Measurements from ENCODE around the gene ETAA1. TPM values are rescaled to one million over a fixed set of nuclear protein-coding genes. Genes with fewer than 3 reads are reported as not detected.

The ETAA1 gene
- total and polyA plus RNA-seq, 4 donors: 11.7 to 22.9 (median 18.9) TPM

DNA sequence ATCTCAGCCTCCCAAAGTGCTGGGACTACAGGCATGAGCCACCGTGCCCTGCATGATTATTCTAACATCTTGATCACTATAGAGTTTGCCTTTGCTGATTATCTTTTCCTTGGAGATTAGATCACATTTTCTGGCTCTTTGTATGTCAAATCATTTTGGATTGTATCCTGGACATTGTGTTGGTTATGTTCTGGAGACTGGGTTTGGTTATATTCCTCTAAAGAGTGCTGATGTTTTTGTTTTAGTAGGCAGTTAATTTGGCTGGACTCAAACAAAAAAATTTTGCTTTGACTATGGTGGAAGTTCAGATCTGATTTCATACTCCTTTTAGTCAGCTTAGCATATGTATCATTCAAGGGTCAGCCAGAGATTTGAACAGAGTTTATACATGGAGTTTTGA, 26.4 kb downstream of the ETAA1 start:
- Histone ChIP-seq H3K9me3 (ENCODE audit: control insufficient read depth, insufficient read depth, low read length) (peaks cover 1% of the 10 kb centered on the region), H3K4me1 (ENCODE audit: control insufficient read depth, insufficient read depth, low read length) (no peaks in the 10 kb centered on the region), H3K36me3 (ENCODE audit: control insufficient read depth, insufficient read depth, low read length) (no peaks in the 10 kb centered on the region), H3K4me3 (ENCODE audit: low read depth, low read length) (no peak overlapping the region), H3K27me3 (ENCODE audit: control insufficient read depth, insufficient read depth, low read length) (no peaks in the 10 kb centered on the region), H3K27ac (ENCODE audit: low read depth, low read length) (no peak overlapping the region)
- no CpG with 5 or more reads among the region's 1 CpG for WGBS (ENCODE audit: insufficient coverage)
- DNase-seq (ENCODE audit: low read depth in 4 of 6, low spot score in 6 of 6): no peak

DNA sequence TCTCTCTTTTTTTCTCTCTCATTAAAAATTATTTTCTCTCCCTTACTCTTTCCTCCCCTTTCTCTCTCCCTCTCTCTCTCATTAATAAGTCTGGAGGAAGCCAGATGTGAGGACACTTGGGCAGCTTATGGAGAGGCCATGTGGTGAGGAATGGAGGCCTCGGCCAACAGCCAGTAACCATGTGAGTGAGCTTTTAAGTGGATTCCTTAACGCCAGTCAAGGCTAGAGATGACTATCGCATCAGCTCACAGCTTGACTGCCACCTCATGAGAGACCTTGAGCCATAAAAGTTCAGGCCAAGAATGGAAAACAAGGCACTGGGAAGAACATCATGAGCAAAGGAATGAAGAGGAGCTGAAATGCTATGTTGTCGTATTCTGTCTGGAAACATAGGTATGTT, 39.1 kb downstream of the ETAA1 start:
- Histone ChIP-seq H3K27ac (ENCODE audit: low read depth, low read length) (no peak overlapping the region), H3K27me3 (ENCODE audit: control insufficient read depth, insufficient read depth, low read length) (no peaks in the 10 kb centered on the region), H3K4me1 (ENCODE audit: control insufficient read depth, insufficient read depth, low read length) (no peaks in the 10 kb centered on the region), H3K4me3 (ENCODE audit: low read depth, low read length) (no peak overlapping the region), H3K9me3 (ENCODE audit: control insufficient read depth, insufficient read depth, low read length) (no peaks in the 10 kb centered on the region), H3K36me3 (ENCODE audit: control insufficient read depth, insufficient read depth, low read length) (no peaks in the 10 kb centered on the region)
- DNase-seq (ENCODE audit: low read depth in 4 of 6, low spot score in 6 of 6): no peak
- WGBS (ENCODE audit: insufficient coverage): 84% methylated on average over 4 of the region's 4 CpGs

DNA sequence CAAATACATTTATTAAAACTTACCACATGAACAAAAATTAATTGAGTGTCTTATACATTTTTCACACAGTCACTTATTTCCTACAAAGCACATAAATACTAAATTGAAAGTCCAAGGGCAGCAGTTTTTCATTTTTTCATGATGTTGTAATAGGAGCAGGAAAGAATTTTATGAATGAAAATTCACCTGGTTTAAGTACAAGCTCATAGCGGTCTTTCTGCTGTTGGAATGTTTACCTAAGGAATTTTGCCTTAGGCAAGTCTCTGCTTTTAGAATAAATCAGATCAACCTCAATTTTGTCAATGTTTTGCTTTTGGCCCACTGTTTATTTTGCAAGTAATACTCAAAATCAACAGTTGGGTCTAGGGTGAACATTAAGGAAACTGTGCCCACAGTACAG, 40.0 kb downstream of the ETAA1 start:
- DNase-seq (ENCODE audit: low read depth in 4 of 6, low spot score in 6 of 6): no peak
- no peak overlapping the region for H3K27ac ChIP-seq (ENCODE audit: low read depth, low read length)
- no peaks in the 10 kb centered on the region for H3K36me3 ChIP-seq (ENCODE audit: control insufficient read depth, insufficient read depth, low read length)
- no peaks in the 10 kb centered on the region for H3K9me3 ChIP-seq (ENCODE audit: control insufficient read depth, insufficient read depth, low read length)
- WGBS (ENCODE audit: insufficient coverage): no CpG with 5 or more reads among the region's 1 CpG
- H3K27me3 ChIP-seq (ENCODE audit: control insufficient read depth, insufficient read depth, low read length): no peaks in the 10 kb centered on the region
- H3K4me3 ChIP-seq (ENCODE audit: low read depth, low read length): no peak overlapping the region
- no peaks in the 10 kb centered on the region for H3K4me1 ChIP-seq (ENCODE audit: control insufficient read depth, insufficient read depth, low read length)

DNA sequence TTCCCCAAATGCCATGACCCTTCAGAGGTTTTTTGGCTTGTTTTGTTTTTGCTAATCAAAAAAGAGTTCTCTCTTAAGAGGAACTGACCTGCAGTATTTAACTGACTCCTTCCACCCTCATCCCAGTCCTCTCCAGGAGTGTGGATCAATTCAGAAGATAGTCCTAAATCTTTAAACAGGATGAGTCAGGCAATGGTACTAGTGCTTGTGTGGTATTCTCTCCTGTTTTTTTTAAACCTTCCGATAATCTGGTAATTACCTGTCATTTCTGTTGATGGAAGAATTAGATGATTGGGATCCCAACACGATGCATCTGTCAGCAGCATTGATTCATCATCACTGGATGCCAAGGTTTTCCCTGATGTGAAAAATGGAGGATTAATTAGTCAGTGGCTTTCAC, 41.2 kb downstream of the ETAA1 start:
- Histone ChIP-seq H3K36me3 (ENCODE audit: control insufficient read depth, insufficient read depth, low read length) (no peaks in the 10 kb centered on the region), H3K9me3 (ENCODE audit: control insufficient read depth, insufficient read depth, low read length) (no peaks in the 10 kb centered on the region), H3K27me3 (ENCODE audit: control insufficient read depth, insufficient read depth, low read length) (no peaks in the 10 kb centered on the region), H3K27ac (ENCODE audit: low read depth, low read length) (no peak overlapping the region), H3K4me3 (ENCODE audit: low read depth, low read length) (no peak overlapping the region), H3K4me1 (ENCODE audit: control insufficient read depth, insufficient read depth, low read length) (no peaks in the 10 kb centered on the region)
- no peak for DNase-seq (ENCODE audit: low read depth in 4 of 6, low spot score in 6 of 6)
- 83% methylated on average over 1 of the region's 2 CpGs for WGBS (ENCODE audit: insufficient coverage)

DNA sequence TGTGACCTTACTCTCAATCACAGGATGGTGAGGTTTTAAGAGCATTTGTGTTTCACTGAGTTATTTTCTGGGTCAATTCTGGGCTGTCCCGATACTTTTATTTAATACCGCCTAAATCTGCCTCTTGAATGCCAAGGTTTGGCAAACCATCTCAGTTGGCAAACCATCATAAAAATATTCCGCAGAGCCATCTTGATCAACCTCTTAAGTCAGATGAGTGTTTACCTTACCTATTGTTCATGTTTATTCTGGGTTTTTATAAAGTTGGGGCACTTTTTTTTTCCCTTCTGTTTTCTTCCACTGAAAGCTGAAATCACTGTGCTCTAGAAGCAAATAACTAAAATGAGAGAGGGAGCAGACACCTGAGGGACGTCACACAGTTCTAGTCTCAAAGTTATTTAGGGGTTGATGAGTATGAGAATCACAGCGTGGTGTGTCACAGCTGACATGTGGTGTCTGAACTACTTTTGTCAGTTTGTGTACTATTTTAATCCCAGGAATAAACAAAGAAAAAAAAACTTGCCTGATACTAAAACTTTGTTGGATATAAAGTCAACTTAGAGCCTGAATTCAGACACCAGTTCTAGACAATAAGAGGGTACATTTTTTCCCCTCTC, 48.6 kb downstream of the ETAA1 start:
- WGBS (ENCODE audit: insufficient coverage): no CpG with 5 or more reads among the region's 5 CpGs
- Histone ChIP-seq H3K4me3 (ENCODE audit: low read depth, low read length) (no peak overlapping the region), H3K9me3 (ENCODE audit: control insufficient read depth, insufficient read depth, low read length) (no peaks in the 10 kb centered on the region), H3K4me1 (ENCODE audit: control insufficient read depth, insufficient read depth, low read length) (no peaks in the 10 kb centered on the region), H3K27ac (ENCODE audit: low read depth, low read length) (no peak overlapping the region), H3K27me3 (ENCODE audit: control insufficient read depth, insufficient read depth, low read length) (no peaks in the 10 kb centered on the region), H3K36me3 (ENCODE audit: control insufficient read depth, insufficient read depth, low read length) (no peaks in the 10 kb centered on the region)
- no peak for DNase-seq (ENCODE audit: low read depth in 4 of 6, low spot score in 6 of 6)

DNA sequence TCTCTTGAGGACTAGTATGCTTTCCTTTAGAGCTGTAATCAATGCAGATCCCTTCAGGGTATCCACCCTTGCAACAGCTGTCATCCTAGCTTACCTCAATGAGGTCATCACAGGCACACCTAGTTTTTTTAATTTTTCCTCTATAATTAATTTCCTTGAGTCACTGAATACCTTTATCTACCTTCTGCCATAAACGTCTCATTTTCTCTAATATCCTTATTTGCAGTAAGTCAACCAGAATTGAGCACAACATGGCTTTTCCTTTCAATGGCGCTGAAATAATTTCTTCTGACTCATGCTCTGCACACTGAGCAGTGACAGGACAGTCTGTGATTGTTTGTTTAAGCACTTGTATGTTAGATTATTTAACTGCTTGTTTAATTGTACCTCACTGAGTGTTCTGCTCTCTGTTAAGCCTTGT, 49.4 kb downstream of the ETAA1 start:
- H3K4me3 ChIP-seq (ENCODE audit: low read depth, low read length): no peak overlapping the region
- no peak overlapping the region for H3K27ac ChIP-seq (ENCODE audit: low read depth, low read length)
- no peaks in the 10 kb centered on the region for H3K9me3 ChIP-seq (ENCODE audit: control insufficient read depth, insufficient read depth, low read length)
- no peaks in the 10 kb centered on the region for H3K4me1 ChIP-seq (ENCODE audit: control insufficient read depth, insufficient read depth, low read length)
- WGBS (ENCODE audit: insufficient coverage): 40% methylated on average over 1 of the region's 2 CpGs
- no peaks in the 10 kb centered on the region for H3K36me3 ChIP-seq (ENCODE audit: control insufficient read depth, insufficient read depth, low read length)
- H3K27me3 ChIP-seq (ENCODE audit: control insufficient read depth, insufficient read depth, low read length): no peaks in the 10 kb centered on the region
- DNase-seq (ENCODE audit: low read depth in 4 of 6, low spot score in 6 of 6): no peak

DNA sequence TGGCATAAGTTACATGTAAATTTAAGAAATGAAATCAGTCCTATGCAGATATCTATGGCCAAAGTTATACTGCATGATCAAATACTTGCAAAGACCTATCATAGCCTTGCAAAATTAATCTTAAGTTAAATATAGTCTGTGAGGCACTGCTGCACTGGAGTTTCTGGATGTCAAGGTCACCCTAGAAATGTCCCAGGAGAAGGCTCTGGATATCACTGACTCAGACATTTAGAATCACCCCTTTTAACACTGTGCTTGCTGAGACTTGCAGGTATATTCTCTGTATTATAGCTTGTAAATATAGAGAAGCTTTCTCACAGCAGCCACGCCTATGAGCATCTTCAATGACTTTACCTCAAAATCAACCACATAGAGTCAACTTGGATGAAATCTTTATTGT, 51.5 kb downstream of the ETAA1 start:
- Histone ChIP-seq H3K4me3 (ENCODE audit: low read depth, low read length) (no peak overlapping the region), H3K4me1 (ENCODE audit: control insufficient read depth, insufficient read depth, low read length) (no peaks in the 10 kb centered on the region), H3K27me3 (ENCODE audit: control insufficient read depth, insufficient read depth, low read length) (no peaks in the 10 kb centered on the region), H3K9me3 (ENCODE audit: control insufficient read depth, insufficient read depth, low read length) (no peaks in the 10 kb centered on the region), H3K27ac (ENCODE audit: low read depth, low read length) (no peak overlapping the region), H3K36me3 (ENCODE audit: control insufficient read depth, insufficient read depth, low read length) (no peaks in the 10 kb centered on the region)
- WGBS (ENCODE audit: insufficient coverage): no CpG with 5 or more reads among the region's 1 CpG
- DNase-seq (ENCODE audit: low read depth in 4 of 6, low spot score in 6 of 6): no peak

DNA sequence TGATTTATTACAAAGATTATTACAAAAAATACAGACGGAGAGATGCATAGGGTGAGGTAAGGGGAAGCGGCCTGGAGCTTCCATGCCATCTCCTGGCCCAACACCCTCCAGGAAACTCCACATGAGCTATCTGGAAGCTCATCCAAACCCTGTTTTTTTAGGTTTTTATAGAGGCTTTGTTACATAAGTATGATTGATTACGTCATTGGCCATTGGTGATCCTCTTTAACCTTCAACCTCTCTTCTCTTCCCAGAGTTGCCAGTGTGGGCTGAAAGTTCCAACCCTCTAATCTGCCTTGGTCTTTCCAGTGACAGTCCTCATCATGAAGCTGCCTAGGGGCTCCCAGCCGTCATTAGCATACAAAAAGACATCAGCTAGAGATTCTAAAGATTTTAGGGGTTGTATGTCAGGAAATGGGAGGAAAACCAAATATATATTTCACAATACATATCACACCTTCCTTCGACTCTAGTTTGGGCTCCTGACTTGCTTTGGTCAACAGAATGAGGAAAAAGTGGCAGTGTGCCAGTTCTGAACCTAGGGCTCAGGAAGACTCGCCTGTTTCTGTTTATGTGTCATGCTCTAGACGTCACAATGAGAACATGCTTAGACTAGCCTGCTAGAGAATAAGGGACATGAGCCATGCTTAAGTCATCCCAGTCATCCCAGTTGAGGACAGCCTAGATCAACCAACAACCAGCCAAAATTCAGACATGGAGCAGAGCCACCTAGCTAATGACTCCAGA, 54.1 kb downstream of the ETAA1 start:
- Histone ChIP-seq H3K9me3 (ENCODE audit: control insufficient read depth, insufficient read depth, low read length) (no peaks in the 10 kb centered on the region), H3K27ac (ENCODE audit: low read depth, low read length) (no peak overlapping the region), H3K27me3 (ENCODE audit: control insufficient read depth, insufficient read depth, low read length) (no peaks in the 10 kb centered on the region), H3K4me1 (ENCODE audit: control insufficient read depth, insufficient read depth, low read length) (no peaks in the 10 kb centered on the region), H3K36me3 (ENCODE audit: control insufficient read depth, insufficient read depth, low read length) (no peaks in the 10 kb centered on the region), H3K4me3 (ENCODE audit: low read depth, low read length) (no peak overlapping the region)
- 88% methylated on average over 2 of the region's 7 CpGs for WGBS (ENCODE audit: insufficient coverage)
- no peak for DNase-seq (ENCODE audit: low read depth in 4 of 6, low spot score in 6 of 6)

DNA sequence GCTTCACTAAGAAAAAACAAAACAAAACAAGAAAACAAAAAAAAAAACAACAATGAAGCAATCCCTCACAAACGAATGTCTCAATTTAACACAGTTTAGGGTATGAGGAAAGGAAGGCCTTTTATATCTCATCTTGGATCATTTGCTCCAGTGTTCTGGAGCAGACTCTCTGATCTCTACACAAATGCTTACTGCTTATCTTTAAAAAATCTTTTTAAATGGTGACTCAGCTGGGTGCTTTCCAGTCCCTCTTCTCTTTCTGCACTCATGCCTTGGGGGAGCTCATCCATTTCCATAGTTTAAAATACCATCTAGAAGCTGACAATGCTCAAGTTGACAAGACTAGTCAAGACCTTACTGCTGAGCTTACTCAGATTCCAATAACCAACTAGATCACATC, 56.2 kb downstream of the ETAA1 start:
- H3K4me1 ChIP-seq (ENCODE audit: control insufficient read depth, insufficient read depth, low read length): no peaks in the 10 kb centered on the region
- no CpG with 5 or more reads among the region's 1 CpG for WGBS (ENCODE audit: insufficient coverage)
- no peak overlapping the region for H3K4me3 ChIP-seq (ENCODE audit: low read depth, low read length)
- no peaks in the 10 kb centered on the region for H3K27me3 ChIP-seq (ENCODE audit: control insufficient read depth, insufficient read depth, low read length)
- H3K9me3 ChIP-seq (ENCODE audit: control insufficient read depth, insufficient read depth, low read length): no peaks in the 10 kb centered on the region
- H3K36me3 ChIP-seq (ENCODE audit: control insufficient read depth, insufficient read depth, low read length): no peaks in the 10 kb centered on the region
- no peak for DNase-seq (ENCODE audit: low read depth in 4 of 6, low spot score in 6 of 6)
- H3K27ac ChIP-seq (ENCODE audit: low read depth, low read length): no peak overlapping the region

All from spinal cord (tissue), 10 donors.